GM12878 (cell line): ENCODE measurements around the gene PARVA. TPM values are rescaled to one million over a fixed set of nuclear protein-coding genes. Genes with fewer than 3 reads are reported as not detected.

Experiments
- ATAC-seq: fragments of 200-7000 bp; cut with Tn5 transposase; 3 replicates; pipeline ENCODE4 v1.9.1; 2020; ENCODE audit warnings: mild to moderate bottlenecking, moderate library complexity
- BruUV-seq: library from RNA; stranded (reverse); fragments of 400-500 nt; replicated peaks from 2 replicates; lab custom pipeline; 2021; lab: Mats Ljungman, UMichigan
- CTCF ChIA-PET: fragments of 300-600 bp; sonication (Branson Sonifier 250); formaldehyde crosslinking; extraction: SDS; loops from one replicate; lab custom pipeline; 2021; ENCODE audit warnings: inconsistent platforms; lab: Yijun Ruan, JAX
- POLR2A ChIA-PET: fragments of 350-600 bp; formaldehyde crosslinking; extraction: SDS; loops from one replicate; lab custom pipeline; 2021; ENCODE audit warnings: inconsistent platforms; lab: Charles Lee
- RAD21 ChIA-PET: fragments of 300-600 bp; sonication (Branson Sonifier 250); formaldehyde crosslinking; loops from one replicate; lab custom pipeline; 2023; ENCODE audit warnings: antibody characterized with exemption; ENCODE audit not compliant: unreplicated experiment; lab: Charles Lee
- SMC1A ChIA-PET: fragments of 300-600 bp; sonication (Branson Sonifier 250); formaldehyde crosslinking; loops from one replicate; lab custom pipeline; 2023; ENCODE audit not compliant: unreplicated experiment, uncharacterized antibody; lab: Charles Lee
- DNase-seq: peaks from one replicate; pipeline ENCODE4 v3.0.0-alpha.2; 2011; ENCODE audit warnings: low read depth, low spot score
- FAIRE-seq: peaks from 3 replicates; lab custom pipeline; 2011; peaks lifted over from hg19 to GRCh38; lab: Jason Lieb, UNC
- H2AFZ ChIP-seq: 2 replicates; pipeline ENCODE4 v1.6.0; 2011; ENCODE audit warnings: low read depth, low read length, control low read depth; ENCODE audit not compliant: control insufficient read depth
- H3K27ac ChIP-seq: 2 replicates; pipeline ENCODE4 v1.5.1; 2011; ENCODE audit warnings: control low read depth; ENCODE audit not compliant: control insufficient read depth, insufficient read depth
- H3K27me3 ChIP-seq, 2 experiments: replicated peaks in 1 of 2; 2 replicates each; pipeline versions ENCODE4 v1.6.0 to v1.6.1; 2011; ENCODE audit warnings: low read length in 1 of 2; ENCODE audit not compliant: control insufficient read depth in 2 of 2, insufficient read depth in 2 of 2
- H3K36me3 ChIP-seq, 2 experiments: 2 replicates each; pipeline ENCODE4 v1.5.1; 2011; ENCODE audit warnings: low read length in 1 of 2; ENCODE audit not compliant: control insufficient read depth in 2 of 2, insufficient read depth in 2 of 2
- H3K4me1 ChIP-seq: 2 replicates; pipeline ENCODE4 v1.6.1; 2011; ENCODE audit warnings: mild to moderate bottlenecking, low read length, moderate library complexity, mixed read lengths; ENCODE audit not compliant: control insufficient read depth, insufficient read depth
- H3K4me2 ChIP-seq: 2 replicates; pipeline ENCODE4 v1.6.0; 2011; ENCODE audit warnings: control low read depth; ENCODE audit not compliant: control insufficient read depth, insufficient read depth
- H3K4me3 ChIP-seq: fragments of 200-600 bp; sonication (generic); 2 replicates; pipeline ENCODE4 v1.5.1; 2016
- H3K79me2 ChIP-seq: 2 replicates; pipeline ENCODE4 v1.6.0; 2011; ENCODE audit warnings: low read length; ENCODE audit not compliant: control insufficient read depth, insufficient read depth
- H3K9ac ChIP-seq: 2 replicates; pipeline ENCODE4 v1.8.0; 2011; ENCODE audit warnings: low read length, control low read depth, mixed read lengths; ENCODE audit not compliant: control insufficient read depth, insufficient read depth
- H3K9me3 ChIP-seq: replicated peaks from 3 replicates; pipeline ENCODE4 v1.5.1; 2011; ENCODE audit warnings: mild to moderate bottlenecking, low read length; ENCODE audit not compliant: control insufficient read depth, insufficient read depth
- H4K20me1 ChIP-seq: 2 replicates; pipeline ENCODE4 v1.6.0; 2011; ENCODE audit not compliant: control insufficient read depth, insufficient read depth
- CBX3 ChIP-seq: fragments of 200-600 bp; sonication (generic); IDR thresholded peaks from 2 replicates; pipeline ENCODE4 v1.6.1; 2016; ENCODE audit warnings: low read depth, borderline replicate concordance
- IKZF1 ChIP-seq: fragments of 450-650 bp; conservative IDR thresholded peaks from 2 replicates; pipeline ENCODE4 v1.6.1; 2017; ENCODE audit warnings: antibody characterized with exemption, mild to moderate bottlenecking
- JUND ChIP-seq: IDR thresholded peaks from 2 replicates; pipeline ENCODE4 v1.6.1; 2012; ENCODE audit warnings: low read depth, mild to moderate bottlenecking, low read length, improper control_type of control experiment, moderate library complexity
- LARP7 ChIP-seq: fragments of 450-650 bp; IDR thresholded peaks from 2 replicates; pipeline ENCODE4 v1.6.1; 2017; ENCODE audit warnings: mild to moderate bottlenecking
- MTA3 ChIP-seq: IDR thresholded peaks from 2 replicates; pipeline ENCODE4 v1.6.1; 2012; ENCODE audit warnings: low read length, inconsistent platforms, borderline replicate concordance
- NFXL1 ChIP-seq: fragments of 450-650 bp; IDR thresholded peaks from 2 replicates; pipeline ENCODE4 v1.6.1; 2017; ENCODE audit warnings: antibody characterized with exemption, mild to moderate bottlenecking, borderline replicate concordance
- NFYB ChIP-seq: IDR thresholded peaks from 2 replicates; pipeline ENCODE4 v1.6.1; 2011; ENCODE audit warnings: low read depth, mild to moderate bottlenecking, low read length, improper control_type of control experiment, moderate library complexity; ENCODE audit not compliant: insufficient read depth
- RBBP5 ChIP-seq: fragments of 200-600 bp; sonication (generic); conservative IDR thresholded peaks from 2 replicates; pipeline ENCODE4 v1.6.1; 2016
- RCOR1 ChIP-seq: conservative IDR thresholded peaks from 2 replicates; pipeline ENCODE4 v1.6.1; 2012; ENCODE audit warnings: low read depth, low read length, improper control_type of control experiment
- RELA ChIP-seq: fragments of 450-650 bp; IDR thresholded peaks from 2 replicates; pipeline ENCODE4 v1.8.0; 2014; ENCODE audit warnings: borderline replicate concordance; ENCODE audit not compliant: partially characterized antibody
- SIX5 ChIP-seq: IDR thresholded peaks from 2 replicates; pipeline ENCODE4 v1.6.1; 2011; ENCODE audit warnings: mild to moderate bottlenecking, low read depth, low read length, moderate library complexity; ENCODE audit not compliant: severe bottlenecking
- ZSCAN29 ChIP-seq: fragments of 450-650 bp; IDR thresholded peaks from 2 replicates; pipeline ENCODE4 v1.6.1; 2017; ENCODE audit warnings: mild to moderate bottlenecking, moderate library complexity
- WGBS: methylation state at CpG from one replicate; pipeline ENCODE4 v1.1.6; 2016; ENCODE audit warnings: low lambda C conversion rate; ENCODE audit not compliant: insufficient replicate concordance, insufficient coverage; ENCODE audit errors: missing lambda C conversion rate; 5-methylcytosine and 5-hydroxymethylcytosine counted together
- in situ Hi-C: fragments of 300-500 bp; cut with MboI; formaldehyde crosslinking; loops from 9 replicates; pipeline ENCODE4 v1.14.3; 2018; ENCODE audit warnings: mixed read lengths
- intact Hi-C: fragments of 100-400 bp; cut with micrococcal nuclease; formaldehyde crosslinking; loops from one replicate; pipeline ENCODE4 v1.14.2; 2022; ENCODE audit not compliant: unreplicated experiment
- polyA plus RNA-seq, 11 experiments: library from polyadenylated mRNA; depleted of rRNA in 4 of 11; unstranded in 6 of 11; stranded (reverse) in 5 of 11; fragments of >200 nt; fragmentation: Nextera tagmentation in 4 of 11; fragmentation: Illumina TruSeq in 1 of 11; extraction: Ambion mirVana in 4 of 11; extraction: Trizol in 1 of 11; gene quantifications; 1 replicate in 1 of 11; 2 replicates in 10 of 11; pipeline versions ENCODE4 v1.2.1 to v1.2.3, GENCODE V29; 2011 to 2016; ENCODE audit warnings: inconsistent platforms in 2 of 11, missing spikeins in 2 of 11, low read depth in 1 of 11
- total RNA-seq, 4 experiments: library from RNA; depleted of rRNA in 3 of 4; stranded (reverse); fragments of >200 nt in 3 of 4; fragmentation: Illumina TruSeq in 1 of 4; extraction: Trizol in 1 of 4; gene quantifications; 2 replicates each; pipeline versions ENCODE4 v1.2.1 to v1.2.3, GENCODE V29; 2013 to 2021
- TF ChIP-seq, protein P1 (sequence below), 3 experiments: IDR thresholded peaks in 2 of 3; conservative IDR thresholded peaks in 1 of 3; 2 replicates each; pipeline ENCODE4 v1.5.1; 2011; ENCODE audit warnings: low read depth in 3 of 3, low read length in 3 of 3, mild to moderate bottlenecking in 3 of 3, control low read depth in 2 of 3, moderate library complexity in 2 of 3, inconsistent platforms in 1 of 3, mixed read lengths in 1 of 3; ENCODE audit not compliant: control insufficient read depth in 2 of 3, insufficient read depth in 1 of 3; ENCODE audit errors: extremely low read depth in 1 of 3
- TF ChIP-seq, protein P2 (sequence below): fragments of 450-650 bp; conservative IDR thresholded peaks from 2 replicates; pipeline ENCODE4 v1.6.1; 2017; ENCODE audit warnings: mild to moderate bottlenecking, moderate library complexity

The PARVA gene
- total and polyA plus RNA-seq, 10 of the 15 experiments (the other 5 are each of a cell fraction or from before 2014, with no cell fraction given), result 0.01 to 0.44 (median 0.03) TPM; not detected in 7

DNA sequence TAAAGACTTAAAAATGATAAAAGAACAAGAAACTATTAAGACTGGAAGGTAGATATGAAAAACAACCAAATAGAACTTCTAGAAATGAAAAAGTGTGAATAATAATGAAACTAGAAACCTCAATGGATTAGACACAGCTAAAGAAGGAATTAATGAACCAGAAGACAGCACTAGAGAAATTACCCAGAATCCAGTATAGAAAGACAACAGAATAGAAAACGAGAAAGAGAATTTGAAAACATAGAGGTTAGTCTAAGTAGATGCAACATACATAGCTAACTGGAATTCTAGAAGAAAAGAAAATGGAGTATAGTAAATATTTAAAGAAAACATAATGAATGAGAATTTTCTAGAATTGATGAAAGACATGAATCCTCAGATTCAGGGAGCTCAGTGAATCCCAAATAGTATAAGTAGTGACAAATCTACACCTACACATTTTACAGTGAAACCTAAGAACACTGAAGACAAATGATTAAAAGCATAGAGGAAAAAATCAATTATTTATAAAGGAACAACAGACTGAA lies 111.9 kb downstream of the PARVA start:
- DNase-seq (no peak), FAIRE-seq (no peak), ATAC-seq (no peak)
- ChIA-PET CTCF (no interaction called here), POLR2A (no interaction called here), SMC1A (no interaction called here), RAD21 (no interaction called here)
- no TSS peak for BruUV-seq
- Histone ChIP-seq H3K79me2 (no peaks in the 10 kb centered on the region), H3K36me3 (no peaks in the 10 kb centered on the region), H2AFZ (no peak overlapping the region), H3K4me2 (no peak overlapping the region), H3K27ac (no peak overlapping the region), H3K9ac (no peak overlapping the region), H3K9me3 (no peaks in the 10 kb centered on the region), H3K27me3 (no peaks in the 10 kb centered on the region), H3K4me3 (no peak overlapping the region), H4K20me1 (no peaks in the 10 kb centered on the region), H3K4me1 (no peaks in the 10 kb centered on the region)
- in situ Hi-C loops, result no loop called here
- TF ChIP-seq MTA3 (no peak), JUND (no peak), RELA (no peak), LARP7 (no peak), RBBP5 (no peak), SIX5 (no peak), NFYB (no peak), IKZF1 (no peak), CBX3 (no peak), RCOR1 (no peak), NFXL1 (no peak), ZSCAN29 (no peak)
- TF ChIP-seq, protein P1, sequence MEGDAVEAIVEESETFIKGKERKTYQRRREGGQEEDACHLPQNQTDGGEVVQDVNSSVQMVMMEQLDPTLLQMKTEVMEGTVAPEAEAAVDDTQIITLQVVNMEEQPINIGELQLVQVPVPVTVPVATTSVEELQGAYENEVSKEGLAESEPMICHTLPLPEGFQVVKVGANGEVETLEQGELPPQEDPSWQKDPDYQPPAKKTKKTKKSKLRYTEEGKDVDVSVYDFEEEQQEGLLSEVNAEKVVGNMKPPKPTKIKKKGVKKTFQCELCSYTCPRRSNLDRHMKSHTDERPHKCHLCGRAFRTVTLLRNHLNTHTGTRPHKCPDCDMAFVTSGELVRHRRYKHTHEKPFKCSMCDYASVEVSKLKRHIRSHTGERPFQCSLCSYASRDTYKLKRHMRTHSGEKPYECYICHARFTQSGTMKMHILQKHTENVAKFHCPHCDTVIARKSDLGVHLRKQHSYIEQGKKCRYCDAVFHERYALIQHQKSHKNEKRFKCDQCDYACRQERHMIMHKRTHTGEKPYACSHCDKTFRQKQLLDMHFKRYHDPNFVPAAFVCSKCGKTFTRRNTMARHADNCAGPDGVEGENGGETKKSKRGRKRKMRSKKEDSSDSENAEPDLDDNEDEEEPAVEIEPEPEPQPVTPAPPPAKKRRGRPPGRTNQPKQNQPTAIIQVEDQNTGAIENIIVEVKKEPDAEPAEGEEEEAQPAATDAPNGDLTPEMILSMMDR (IDR thresholded peaks at IDR 0.05 in 2 of 3, conservative IDR thresholded peaks at IDR 0.05 in 1 of 3; ENCODE audit: control insufficient read depth in 2 of 3, extremely low read depth in 1 of 3, insufficient read depth in 1 of 3, low read depth in 3 of 3, low read length in 3 of 3), result no peak
- TF ChIP-seq, protein P2, sequence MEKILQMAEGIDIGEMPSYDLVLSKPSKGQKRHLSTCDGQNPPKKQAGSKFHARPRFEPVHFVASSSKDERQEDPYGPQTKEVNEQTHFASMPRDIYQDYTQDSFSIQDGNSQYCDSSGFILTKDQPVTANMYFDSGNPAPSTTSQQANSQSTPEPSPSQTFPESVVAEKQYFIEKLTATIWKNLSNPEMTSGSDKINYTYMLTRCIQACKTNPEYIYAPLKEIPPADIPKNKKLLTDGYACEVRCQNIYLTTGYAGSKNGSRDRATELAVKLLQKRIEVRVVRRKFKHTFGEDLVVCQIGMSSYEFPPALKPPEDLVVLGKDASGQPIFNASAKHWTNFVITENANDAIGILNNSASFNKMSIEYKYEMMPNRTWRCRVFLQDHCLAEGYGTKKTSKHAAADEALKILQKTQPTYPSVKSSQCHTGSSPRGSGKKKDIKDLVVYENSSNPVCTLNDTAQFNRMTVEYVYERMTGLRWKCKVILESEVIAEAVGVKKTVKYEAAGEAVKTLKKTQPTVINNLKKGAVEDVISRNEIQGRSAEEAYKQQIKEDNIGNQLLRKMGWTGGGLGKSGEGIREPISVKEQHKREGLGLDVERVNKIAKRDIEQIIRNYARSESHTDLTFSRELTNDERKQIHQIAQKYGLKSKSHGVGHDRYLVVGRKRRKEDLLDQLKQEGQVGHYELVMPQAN, result no peak
- 0% methylated on average over 1 of the region's 1 CpG for WGBS
- intact Hi-C loops, result no loop called here
